Endodermal cell (in vitro differentiated cells): ENCODE measurements around the gene KIAA2012. TPM values are rescaled to one million over a fixed set of nuclear protein-coding genes. Genes with fewer than 3 reads are reported as not detected.

Experiments
- DNase-seq: peaks from one replicate; pipeline ENCODE4 v3.0.0-alpha.2; 2017
- H3K27ac ChIP-seq: 2 replicates; pipeline ENCODE4 v1.5.1; 2013; ENCODE audit warnings: mild to moderate bottlenecking, low read depth, low read length, moderate library complexity
- H3K27me3 ChIP-seq: 2 replicates; pipeline ENCODE4 v1.6.1; 2013; ENCODE audit warnings: mild to moderate bottlenecking, low read length, moderate library complexity; ENCODE audit not compliant: insufficient read depth, control insufficient read depth, poor library complexity, severe bottlenecking
- H3K36me3 ChIP-seq: 2 replicates; pipeline ENCODE4 v1.7.0; 2013; ENCODE audit warnings: mild to moderate bottlenecking, low read length, moderate library complexity; ENCODE audit not compliant: control insufficient read depth, insufficient read depth
- H3K4me1 ChIP-seq: one replicate; pipeline ENCODE4 v1.7.0; 2013; ENCODE audit warnings: low read length; ENCODE audit not compliant: control insufficient read depth, insufficient read depth
- H3K4me3 ChIP-seq: 2 replicates; pipeline ENCODE4 v1.5.1; 2013; ENCODE audit warnings: mild to moderate bottlenecking, low read length, moderate library complexity
- H3K9ac ChIP-seq: 2 replicates; pipeline ENCODE4 v1.6.1; 2013; ENCODE audit warnings: mild to moderate bottlenecking, low read length, moderate library complexity; ENCODE audit not compliant: poor library complexity, severe bottlenecking; ENCODE audit errors: extremely low read depth
- H3K9me3 ChIP-seq: 2 replicates; pipeline ENCODE4 v1.6.1; 2013; ENCODE audit warnings: mild to moderate bottlenecking, low read length, moderate library complexity; ENCODE audit not compliant: control insufficient read depth
- H3K27ac Mint-ChIP-seq: 2 replicates; pipeline ENCODE4 v1.8.0; 2020; ENCODE audit warnings: mixed read lengths
- H3K27me3 Mint-ChIP-seq: 2 replicates; pipeline ENCODE4 v1.8.0; 2021; ENCODE audit warnings: mild to moderate bottlenecking, mixed read lengths; ENCODE audit not compliant: insufficient read depth
- H3K36me3 Mint-ChIP-seq: 2 replicates; pipeline ENCODE4 v1.8.0; 2020; ENCODE audit warnings: low read depth, mixed read lengths
- H3K4me1 Mint-ChIP-seq: 2 replicates; pipeline ENCODE4 v1.8.0; 2020; ENCODE audit warnings: mixed read lengths
- H3K4me3 Mint-ChIP-seq: 2 replicates; pipeline ENCODE4 v1.8.0; 2020; ENCODE audit warnings: mild to moderate bottlenecking, moderate library complexity, mixed read lengths
- H3K9me3 Mint-ChIP-seq: 2 replicates; pipeline ENCODE4 v1.8.0; 2020; ENCODE audit warnings: mild to moderate bottlenecking, mixed read lengths
- WGBS, 2 experiments: methylation state at CpG; one replicate each; pipeline versions ENCODE4 v1.1.5 to v1.1.7; 2013; ENCODE audit warnings: missing lambda C conversion rate in 2 of 2, mixed read lengths in 1 of 2; ENCODE audit not compliant: insufficient coverage in 1 of 2, insufficient read length in 1 of 2; 5-methylcytosine and 5-hydroxymethylcytosine counted together
- total RNA-seq, 2 donors: library from RNA; stranded (reverse); fragmentation: NEBNext Ultra II Directional in 1 of 2; extraction: Animal tissue kit (Norgen Biotek cat#: 25700) in 1 of 2; gene quantifications; 2 replicates in 1 of 2; 3 replicates in 1 of 2; pipeline ENCODE4 v1.2.1, GENCODE V29; 2021
- TF ChIP-seq, protein P1 (sequence below): fragments of 200-600 bp; sonication (generic); conservative IDR thresholded peaks from 2 replicates; pipeline ENCODE4 v1.5.0; 2021; ENCODE audit warnings: antibody characterized with exemption, mild to moderate bottlenecking

The KIAA2012 gene
- total RNA-seq, 2 donors from 2014 or later = 0.62 to 1.0 TPM

DNA sequence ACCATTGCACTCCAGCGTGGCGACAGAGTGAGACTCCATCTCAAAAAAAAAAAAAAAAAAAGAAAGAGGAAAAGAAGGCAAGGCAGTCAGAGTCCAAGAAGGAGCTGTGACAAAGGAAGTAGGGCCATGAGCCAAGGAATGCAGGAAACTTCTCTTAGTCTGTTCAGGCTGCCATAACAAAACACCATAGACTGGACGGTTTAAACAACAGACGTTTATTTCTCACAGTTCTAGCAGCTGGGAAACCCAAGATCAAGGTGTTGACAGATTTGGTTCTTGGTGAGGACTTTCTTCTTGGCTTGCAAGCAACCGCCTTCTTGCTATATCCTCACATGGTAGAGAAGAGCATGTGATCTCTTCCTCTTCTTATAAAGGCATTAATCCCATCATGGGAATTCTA lies 178.4 kb downstream of the KIAA2012 start:
- H3K27me3 Mint-ChIP-seq = no peaks in the 10 kb centered on the region
- H3K27me3 ChIP-seq = no peaks in the 10 kb centered on the region
- H3K9ac ChIP-seq = no peak overlapping the region
- H3K36me3 Mint-ChIP-seq = no peaks in the 10 kb centered on the region
- TF ChIP-seq, protein P1, sequence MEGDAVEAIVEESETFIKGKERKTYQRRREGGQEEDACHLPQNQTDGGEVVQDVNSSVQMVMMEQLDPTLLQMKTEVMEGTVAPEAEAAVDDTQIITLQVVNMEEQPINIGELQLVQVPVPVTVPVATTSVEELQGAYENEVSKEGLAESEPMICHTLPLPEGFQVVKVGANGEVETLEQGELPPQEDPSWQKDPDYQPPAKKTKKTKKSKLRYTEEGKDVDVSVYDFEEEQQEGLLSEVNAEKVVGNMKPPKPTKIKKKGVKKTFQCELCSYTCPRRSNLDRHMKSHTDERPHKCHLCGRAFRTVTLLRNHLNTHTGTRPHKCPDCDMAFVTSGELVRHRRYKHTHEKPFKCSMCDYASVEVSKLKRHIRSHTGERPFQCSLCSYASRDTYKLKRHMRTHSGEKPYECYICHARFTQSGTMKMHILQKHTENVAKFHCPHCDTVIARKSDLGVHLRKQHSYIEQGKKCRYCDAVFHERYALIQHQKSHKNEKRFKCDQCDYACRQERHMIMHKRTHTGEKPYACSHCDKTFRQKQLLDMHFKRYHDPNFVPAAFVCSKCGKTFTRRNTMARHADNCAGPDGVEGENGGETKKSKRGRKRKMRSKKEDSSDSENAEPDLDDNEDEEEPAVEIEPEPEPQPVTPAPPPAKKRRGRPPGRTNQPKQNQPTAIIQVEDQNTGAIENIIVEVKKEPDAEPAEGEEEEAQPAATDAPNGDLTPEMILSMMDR = no peak
- no peaks in the 10 kb centered on the region for H3K4me1 ChIP-seq
- no peak overlapping the region for H3K27ac ChIP-seq
- WGBS, 2 experiments = 92 to 100% methylated on average over 2 to 5 of the region's 5 CpGs
- no peak for DNase-seq
- peaks cover 1% of the 10 kb centered on the region for H3K4me1 Mint-ChIP-seq
- no peak overlapping the region for H3K27ac Mint-ChIP-seq
- no peak overlapping the region for H3K4me3 ChIP-seq
- no peaks in the 10 kb centered on the region for H3K9me3 ChIP-seq
- H3K4me3 Mint-ChIP-seq = no peak overlapping the region
- H3K9me3 Mint-ChIP-seq = no peaks in the 10 kb centered on the region
- H3K36me3 ChIP-seq = no peaks in the 10 kb centered on the region

Other genes with a start within 250 kb of the KIAA2012 start
- 100 to 1,000 TPM; 193 to 266 TPM for gene FZD7, start 39.4 kb upstream of the KIAA2012 start, total RNA-seq
- gene SUMO1, start 165.3 kb downstream of the KIAA2012 start, total RNA-seq = 100 to 1,000 TPM; 168 to 183 TPM
- 10 to 100 TPM; 73.5 to 82.7 TPM for gene NOP58, start 192.5 kb downstream of the KIAA2012 start, total RNA-seq